Prostate gland (tissue), 2 donors: ENCODE results near the gene MTSS2. TPM values are rescaled to one million over a fixed set of nuclear protein-coding genes. Genes with fewer than 3 reads are reported as not detected.

Experiments used
- DNase-seq: peaks from one replicate; pipeline ENCODE4 v3.0.0-alpha.2; 2019; ENCODE audit warnings: low spot score
- H3K27ac ChIP-seq, 2 donors: fragments of 200-600 bp; sonication (generic); 2 replicates each; pipeline ENCODE4 v1.5.1; 2017 to 2019
- H3K27me3 ChIP-seq: fragments of 200-600 bp; sonication (generic); replicated peaks from 2 replicates; pipeline ENCODE4 v1.5.1; 2019; ENCODE audit not compliant: insufficient read depth
- H3K36me3 ChIP-seq, 2 donors: fragments of 200-600 bp; sonication (generic); 1 replicate in 1 of 2; 2 replicates in 1 of 2; pipeline versions ENCODE4 v1.5.1 to v1.8.1; 2017 to 2019
- H3K4me1 ChIP-seq: fragments of 200-600 bp; sonication (generic); replicated peaks from 2 replicates; pipeline ENCODE4 v1.5.1; 2019
- H3K4me3 ChIP-seq, 2 donors: fragments of 200-600 bp; sonication (generic); 2 replicates each; pipeline ENCODE4 v1.5.1; 2017 to 2019
- H3K9me3 ChIP-seq: fragments of 200-600 bp; sonication (generic); 2 replicates; pipeline ENCODE4 v1.5.1; 2017
- CTCF ChIP-seq, 4 experiments: fragments of 200-600 bp in 2 of 4; fragments of 450-650 bp in 2 of 4; sonication (generic) in 2 of 4; IDR thresholded peaks; 1 replicate in 3 of 4; 2 replicates in 1 of 4; pipeline ENCODE4 v1.5.1; 2016 to 2019; ENCODE audit warnings: antibody characterized with exemption in 4 of 4, mild to moderate bottlenecking in 2 of 4, moderate library complexity in 2 of 4
- POLR2A ChIP-seq: fragments of 450-650 bp; IDR thresholded peaks from one replicate; pipeline ENCODE4 v1.6.1; 2016; ENCODE audit warnings: antibody characterized with exemption, mild to moderate bottlenecking
- POLR2AphosphoS5 ChIP-seq: sonication (generic); formaldehyde crosslinking; IDR thresholded peaks from one replicate; pipeline ENCODE4 v1.6.1; 2017; ENCODE audit warnings: antibody characterized with exemption
- whole genome bisulfite sequencing: methylation state at CpG from one replicate; pipeline ENCODE4 v1.1.5; 2018; 5-methylcytosine and 5-hydroxymethylcytosine counted together
- intact Hi-C: fragments of 100-400 bp; cut with DNase I; formaldehyde crosslinking; loops from one replicate; pipeline ENCODE4 v1.14.2; 2022
- total RNA-seq, 2 donors: library from RNA; depleted of rRNA; stranded (reverse); fragments of >200 nt; gene quantifications; one replicate each; pipeline ENCODE4 v1.1.0, GENCODE V29; 2016

MTSS2 gene
- total RNA-seq, 2 donors from 2014 or later = 42.4 to 92.4 TPM

DNA sequence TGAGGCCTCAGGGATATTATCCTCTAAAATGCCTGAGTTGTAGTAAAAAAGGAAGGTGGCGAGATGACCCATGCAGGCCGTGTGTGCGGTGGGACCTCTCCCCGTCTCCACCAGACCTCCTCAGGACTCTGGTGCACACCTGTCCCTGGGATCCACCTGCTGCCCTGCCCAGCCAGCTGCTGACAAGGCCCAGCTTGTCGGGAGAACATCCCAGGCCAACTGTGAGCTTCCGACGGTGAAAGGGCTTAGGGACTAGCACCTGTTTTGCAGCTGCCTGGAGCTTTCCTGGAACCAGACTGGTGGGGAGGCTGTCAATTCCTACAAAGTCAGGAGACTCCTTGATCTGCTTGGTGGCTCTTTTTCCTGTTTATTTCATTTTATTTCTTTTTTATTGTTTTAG is 27.9 kb downstream of the MTSS2 start:
- H3K9me3 ChIP-seq = no peaks in the 10 kb centered on the region
- no peaks in the 10 kb centered on the region for H3K27me3 ChIP-seq
- no peak overlapping the region for H3K4me3 ChIP-seq
- H3K4me1 ChIP-seq = no peaks in the 10 kb centered on the region
- WGBS = 57% methylated on average over 7 of the region's 7 CpGs
- no peak for DNase-seq
- peaks cover 0 to under 1% of the 10 kb centered on the region in 2 donors for H3K36me3 ChIP-seq
- H3K27ac ChIP-seq = no peak overlapping the region
- intact Hi-C loops = no loop called here
- TF ChIP-seq POLR2AphosphoS5 (no peak), CTCF (IDR thresholded peaks at IDR 0.05) (no peak), POLR2A (no peak)

DNA sequence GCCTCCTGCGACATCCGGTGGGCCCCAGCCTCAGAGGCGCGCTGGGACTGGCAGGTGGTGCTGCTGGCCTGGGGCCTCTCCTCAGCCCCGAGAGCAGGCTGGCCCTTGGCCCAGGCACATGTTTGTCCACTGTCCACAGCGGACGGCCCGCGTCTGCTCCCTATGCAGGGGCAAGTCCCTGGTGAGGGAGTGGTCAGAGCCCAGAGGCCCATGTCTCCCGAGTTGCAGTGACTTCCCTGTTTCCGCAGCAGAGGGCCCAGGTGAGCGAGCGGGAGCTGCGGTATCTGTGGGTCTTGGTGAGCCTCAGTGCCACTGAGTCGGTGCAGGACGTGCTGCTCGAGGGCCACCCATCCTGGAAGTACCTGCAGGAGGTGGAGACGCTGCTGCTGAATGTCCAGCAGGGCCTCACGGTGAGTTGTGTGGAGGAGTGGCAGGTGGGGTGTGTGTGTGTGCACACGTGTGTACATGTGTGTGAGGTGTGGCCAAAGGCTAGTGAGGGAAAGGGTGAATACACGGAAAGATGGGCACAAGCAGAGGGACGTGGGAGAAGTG is 29.1 kb downstream of the MTSS2 start:
- Histone ChIP-seq H3K36me3 (no peaks in the 10 kb centered on the region), H3K9me3 (no peaks in the 10 kb centered on the region), H3K4me1 (no peaks in the 10 kb centered on the region), H3K4me3 (no peak overlapping the region), H3K27me3 (no peaks in the 10 kb centered on the region), H3K27ac (no peak overlapping the region)
- intact Hi-C loops = no loop called here
- TF ChIP-seq POLR2A (no peak), POLR2AphosphoS5 (no peak), CTCF (IDR thresholded peaks at IDR 0.05) (no peak)
- DNase-seq = no peak
- WGBS = 69% methylated on average over 22 of the region's 22 CpGs

GRCh38 chr16:70656065-70656711 is 29.7 kb downstream of the MTSS2 start:
- Histone ChIP-seq H3K36me3 (no peaks in the 10 kb centered on the region), H3K4me1 (no peaks in the 10 kb centered on the region), H3K9me3 (no peaks in the 10 kb centered on the region), H3K27ac (no peak overlapping the region), H3K27me3 (no peaks in the 10 kb centered on the region), H3K4me3 (no peak overlapping the region)
- intact Hi-C loops = no loop called here
- no peak for TF ChIP-seq CTCF (IDR thresholded peaks at IDR 0.05)
- TF ChIP-seq POLR2A = no peak
- no peak for TF ChIP-seq POLR2AphosphoS5
- WGBS = 91% methylated on average over 8 of the region's 8 CpGs
- no peak for DNase-seq

DNA sequence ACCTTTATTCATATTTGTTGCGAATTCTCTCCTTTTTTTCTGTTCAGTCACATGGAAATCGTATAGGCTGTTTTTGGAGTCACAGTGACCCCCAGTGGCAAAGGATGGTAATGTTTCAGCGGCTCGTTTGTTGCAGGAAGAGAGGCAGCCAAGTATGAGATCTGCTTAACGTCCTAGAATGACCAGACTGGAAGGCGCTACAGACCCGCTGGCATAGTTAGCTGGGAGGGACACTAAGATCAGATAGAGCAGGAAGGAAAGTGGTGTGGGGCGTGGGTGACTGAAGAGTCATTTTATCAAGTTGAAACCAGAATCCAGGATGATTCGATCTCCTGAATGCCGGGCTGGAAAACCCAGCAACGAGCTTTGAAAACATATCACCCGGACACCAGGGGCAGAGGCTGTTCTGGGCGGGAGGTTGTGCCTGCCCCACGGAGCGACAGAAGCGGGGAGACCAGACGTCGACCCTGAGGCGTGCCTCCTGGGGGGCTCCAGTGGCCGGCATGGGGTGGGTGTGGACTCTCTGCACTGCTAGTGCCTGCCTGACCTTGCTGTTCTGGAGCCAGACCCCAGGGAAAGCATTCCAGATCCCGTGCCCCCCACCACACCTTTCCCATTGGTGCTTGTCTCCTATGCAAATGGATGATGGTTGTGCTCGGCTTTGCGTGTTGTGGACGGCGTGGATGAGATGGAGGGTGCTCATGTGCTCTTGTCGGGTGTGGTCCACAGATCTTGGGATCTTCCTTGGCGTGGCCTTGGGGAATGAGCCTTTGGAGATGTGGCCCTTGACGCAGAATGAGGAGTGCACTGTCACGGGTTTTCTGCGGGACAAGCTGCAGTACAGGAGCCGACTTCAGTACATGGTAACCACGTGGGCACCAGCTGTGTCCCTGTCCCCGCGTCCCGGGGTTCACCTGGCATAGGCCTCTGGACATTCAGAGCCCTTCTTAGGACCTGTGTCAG is 31.8 kb downstream of the MTSS2 start:
- Histone ChIP-seq H3K36me3 (no peaks in the 10 kb centered on the region), H3K9me3 (no peaks in the 10 kb centered on the region), H3K27me3 (no peaks in the 10 kb centered on the region), H3K4me1 (no peaks in the 10 kb centered on the region), H3K4me3 (no peak overlapping the region), H3K27ac (no peak overlapping the region)
- TF ChIP-seq CTCF (IDR thresholded peaks at IDR 0.05) (peak; percentile 71 to 93 (median 92)), POLR2A (no peak), POLR2AphosphoS5 (peak; percentile 64)
- intact Hi-C loops = loop anchor here (5.0 kb wide), 2 partner anchors 122 to 282 kb away; no protein-coding TSS in a partner anchor
- DNase-seq = peak; percentile 71
- WGBS = 34% methylated on average over 34 of the region's 35 CpGs
